SU-DHL-6 (cell line): ENCODE results near the gene SAG.

Experiments used
- H2AFZ ChIP-seq: fragments of 200-600 bp; sonication (generic); 2 replicates; pipeline ENCODE4 v1.6.1; 2014; ENCODE audit warnings: low read depth, mild to moderate bottlenecking, moderate library complexity, mixed read lengths, antibody characterized with exemption, low read length; ENCODE audit not compliant: severe bottlenecking
- H3F3A ChIP-seq: fragments of 200-600 bp; shearing (Covaris generic); 2 replicates; pipeline ENCODE4 v1.6.0; 2016; ENCODE audit warnings: antibody characterized with exemption, mild to moderate bottlenecking; ENCODE audit not compliant: insufficient read depth
- H3K27ac ChIP-seq: fragments of 200-600 bp; sonication (generic); 2 replicates; pipeline ENCODE4 v1.5.1; 2016; ENCODE audit warnings: low read depth, mild to moderate bottlenecking, low read length, moderate library complexity, mixed read lengths
- H3K27me3 ChIP-seq: fragments of 200-600 bp; sonication (generic), shearing (Covaris generic); 2 replicates; pipeline ENCODE4 v1.6.0; 2014; ENCODE audit warnings: mild to moderate bottlenecking, low read length
- H3K36me3 ChIP-seq: fragments of 200-600 bp; sonication (generic); 2 replicates; pipeline ENCODE4 v1.6.1; 2014; ENCODE audit warnings: mild to moderate bottlenecking, low read length, mixed read lengths
- H3K4me2 ChIP-seq: fragments of 300-600, 200-600 bp; shearing (Covaris generic), sonication (generic); 2 replicates; pipeline ENCODE4 v1.6.0; 2014; ENCODE audit warnings: low read length, low read depth, mild to moderate bottlenecking; ENCODE audit not compliant: poor library complexity, severe bottlenecking
- H3K4me3 ChIP-seq: fragments of 200-600 bp; sonication (generic); 2 replicates; pipeline ENCODE4 v1.5.1; 2014; ENCODE audit warnings: antibody characterized with exemption, low read length, mild to moderate bottlenecking, mixed read lengths; ENCODE audit not compliant: insufficient read depth, poor library complexity, severe bottlenecking
- H3K79me2 ChIP-seq: fragments of 200-600 bp; sonication (generic); 2 replicates; pipeline ENCODE4 v1.6.1; 2014; ENCODE audit warnings: mild to moderate bottlenecking, low read length, moderate library complexity; ENCODE audit not compliant: insufficient read depth
- H3K9ac ChIP-seq: fragments of 200-600 bp; sonication (generic); 2 replicates; pipeline ENCODE4 v1.7.0; 2014; ENCODE audit warnings: mild to moderate bottlenecking, low read length
- H3K9me2 ChIP-seq: fragments of 200-600 bp; sonication (generic); replicated peaks from 2 replicates; pipeline ENCODE4 v1.6.1; 2014; ENCODE audit warnings: low read length; ENCODE audit not compliant: insufficient read depth
- H3K9me3 ChIP-seq: fragments of 200-600 bp; sonication (generic); 2 replicates; pipeline ENCODE4 v1.6.1; 2014; ENCODE audit warnings: low read length, mixed read lengths; ENCODE audit not compliant: insufficient read depth
- H4K20me1 ChIP-seq: fragments of 200-600 bp; sonication (generic); 2 replicates; pipeline ENCODE4 v1.6.1; 2014; ENCODE audit warnings: low read depth, mild to moderate bottlenecking, antibody characterized with exemption, low read length, moderate library complexity, mixed read lengths
- CTCF ChIP-seq: fragments of 200-600 bp; sonication (generic); IDR thresholded peaks from one replicate; pipeline ENCODE4 v1.5.1; 2017; ENCODE audit warnings: antibody characterized with exemption, mild to moderate bottlenecking, low read length, moderate library complexity; ENCODE audit not compliant: insufficient read depth, poor library complexity, severe bottlenecking
- EZH2phosphoT487 ChIP-seq: fragments of 200-600 bp; sonication (generic), shearing (Covaris generic); conservative IDR thresholded peaks from 2 replicates; pipeline ENCODE4 v1.6.1; 2018; ENCODE audit warnings: mild to moderate bottlenecking, antibody characterized with exemption, low read length, moderate library complexity, mixed read lengths

Gene SAG

GRCh38 chr2:233281553-233281952, 26.1 kb upstream of the SAG start:
- Histone ChIP-seq H3K27me3 (no peaks in the 10 kb centered on the region), H4K20me1 (no peaks in the 10 kb centered on the region), H3K9ac (no peak overlapping the region), H3K4me3 (no peak overlapping the region), H3K27ac (no peak overlapping the region), H3K4me2 (no peak overlapping the region), H2AFZ (no peak overlapping the region), H3F3A (no peaks in the 10 kb centered on the region), H3K36me3 (peaks cover 43% of the 10 kb centered on the region; the same call in 1 of the 2 replicates), H3K9me3 (no peaks in the 10 kb centered on the region), H3K79me2 (no peaks in the 10 kb centered on the region), H3K9me2 (no peaks in the 10 kb centered on the region)
- no peak for TF ChIP-seq EZH2phosphoT487
- no peak for TF ChIP-seq CTCF

GRCh38 chr2:233281992-233282603, 25.5 kb upstream of the SAG start:
- Histone ChIP-seq H4K20me1 (no peaks in the 10 kb centered on the region), H3K27me3 (no peaks in the 10 kb centered on the region), H3K36me3 (peaks cover 43% of the 10 kb centered on the region; the same call in 1 of the 2 replicates), H2AFZ (no peak overlapping the region), H3K9me2 (no peaks in the 10 kb centered on the region), H3K27ac (no peak overlapping the region), H3K4me2 (no peak overlapping the region), H3K79me2 (no peaks in the 10 kb centered on the region), H3F3A (no peaks in the 10 kb centered on the region), H3K9ac (no peak overlapping the region), H3K9me3 (no peaks in the 10 kb centered on the region), H3K4me3 (no peak overlapping the region)
- TF ChIP-seq EZH2phosphoT487 (no peak), CTCF (no peak)

GRCh38 chr2:233285921-233286320, 21.7 kb upstream of the SAG start:
- no peaks in the 10 kb centered on the region for H3K27me3 ChIP-seq
- no peak overlapping the region for H3K4me3 ChIP-seq
- H3K4me2 ChIP-seq = no peak overlapping the region
- H2AFZ ChIP-seq = no peak overlapping the region
- H3K36me3 ChIP-seq = peaks cover 23% of the 10 kb centered on the region; the same call in 1 of the 2 replicates
- no peaks in the 10 kb centered on the region for H3K79me2 ChIP-seq
- no peaks in the 10 kb centered on the region for H3K9me2 ChIP-seq
- no peak overlapping the region for H3K9ac ChIP-seq
- no peak for TF ChIP-seq EZH2phosphoT487
- no peak for TF ChIP-seq CTCF
- H4K20me1 ChIP-seq = no peaks in the 10 kb centered on the region
- no peaks in the 10 kb centered on the region for H3F3A ChIP-seq
- H3K9me3 ChIP-seq = no peaks in the 10 kb centered on the region
- no peak overlapping the region for H3K27ac ChIP-seq
